Stomach (tissue), 9 donors: ENCODE measurements around the gene ERBB4. TPM values are rescaled to one million over a fixed set of nuclear protein-coding genes. Genes with fewer than 3 reads are reported as not detected.

Experiments used
- DNase-seq, 2 donors: peaks; one replicate each; pipeline versions ENCODE4 v3.0.0 to v3.0.0-alpha.2; 2013 to 2019
- H3K27ac ChIP-seq, 5 donors: fragments of 200-600 bp in 4 of 5; sonication (generic) in 4 of 5; one replicate each; pipeline ENCODE4 v1.5.1; 2013 to 2019; ENCODE audit warnings: mild to moderate bottlenecking in 1 of 5, moderate library complexity in 1 of 5
- H3K27me3 ChIP-seq, 3 donors: fragments of 200-600 bp; sonication (generic); one replicate each; pipeline ENCODE4 v1.5.1; 2017 to 2019; ENCODE audit warnings: mixed run types in 1 of 3
- H3K36me3 ChIP-seq, 4 donors: fragments of 200-600 bp; sonication (generic); 1 replicate in 3 of 4; 2 replicates in 1 of 4; pipeline ENCODE4 v1.5.1; 2016 to 2019
- H3K4me1 ChIP-seq, 4 donors: fragments of 200-600 bp; sonication (generic); one replicate each; pipeline ENCODE4 v1.5.1; 2016 to 2019
- H3K4me3 ChIP-seq, 4 donors: fragments of 200-600 bp; sonication (generic) in 3 of 4; one replicate each; pipeline ENCODE4 v1.5.1; 2016 to 2019; ENCODE audit warnings: mild to moderate bottlenecking in 1 of 4
- H3K9me3 ChIP-seq, 4 donors: fragments of 200-600 bp; sonication (generic); one replicate each; pipeline ENCODE4 v1.5.1; 2016 to 2019
- EP300 ChIP-seq: sonication (generic); formaldehyde crosslinking; IDR thresholded peaks from one replicate; pipeline ENCODE4 v1.6.1; 2017; ENCODE audit warnings: antibody characterized with exemption
- POLR2A ChIP-seq, 4 donors: fragments of 450-650 bp; IDR thresholded peaks; one replicate each; pipeline ENCODE4 v1.6.1; 2016; ENCODE audit warnings: antibody characterized with exemption in 4 of 4, control low read depth in 2 of 4, mild to moderate bottlenecking in 1 of 4, moderate library complexity in 1 of 4
- POLR2AphosphoS5 ChIP-seq, 3 donors: sonication (generic); formaldehyde crosslinking; IDR thresholded peaks; one replicate each; pipeline ENCODE4 v1.6.1; 2016; ENCODE audit warnings: antibody characterized with exemption in 3 of 3
- WGBS, 5 donors: extraction: QIAGEN DNeasy Blood & Tissue Kit in 3 of 5; methylation state at CpG; one replicate each; pipeline versions ENCODE4 v1.1.5 to v1.1.7; 2013 to 2018; 5-methylcytosine and 5-hydroxymethylcytosine counted together
- intact Hi-C: fragments of 100-400 bp; cut with DNase I; formaldehyde crosslinking; loops from one replicate; pipeline ENCODE4 v1.15.1; 2023; ENCODE audit warnings: low total_unique reads
- polyA plus RNA-seq, 3 donors: library from polyadenylated mRNA; stranded (reverse); fragments of 200-250 nt; gene quantifications; one replicate each; pipeline ENCODE4 v1.2.3, GENCODE V29; 2013
- total RNA-seq, 5 donors: library from RNA; depleted of rRNA; stranded (reverse); fragments of >200 nt; gene quantifications; one replicate each; pipeline versions ENCODE4 v1.1.0 to v1.2.3, GENCODE V29; 2014 to 2016
- TF ChIP-seq, protein P1 (sequence below), 7 experiments: fragments of 450-650 bp in 4 of 7; fragments of 200-600 bp in 3 of 7; sonication (generic) in 3 of 7; IDR thresholded peaks; one replicate each; pipeline ENCODE4 v1.5.1; 2016 to 2019; ENCODE audit warnings: antibody characterized with exemption in 7 of 7, control low read depth in 2 of 7, mild to moderate bottlenecking in 1 of 7
- donor health status: healthy with polysubstance abuse.
- donor health status: Bipolar disorder and iron deficiency.
- donor health status: healthy.

ERBB4 gene
- total and polyA plus RNA-seq, 8 donors: 0.12 to 2.5 (median 0.45) TPM; not detected in 1

GRCh38 chr2:212173331-212173730, 365.3 kb downstream of the ERBB4 start:
- no peak for DNase-seq
- H3K4me1 ChIP-seq: no peaks in the 10 kb centered on the region
- H3K36me3 ChIP-seq: no peaks in the 10 kb centered on the region
- intact Hi-C loops: no loop called here
- H3K27ac ChIP-seq: no peak overlapping the region
- TF ChIP-seq POLR2AphosphoS5 (IDR thresholded peaks at IDR 0.05) (no peak), EP300 (no peak), POLR2A (IDR thresholded peaks at IDR 0.05) (no peak)
- TF ChIP-seq, protein P1, sequence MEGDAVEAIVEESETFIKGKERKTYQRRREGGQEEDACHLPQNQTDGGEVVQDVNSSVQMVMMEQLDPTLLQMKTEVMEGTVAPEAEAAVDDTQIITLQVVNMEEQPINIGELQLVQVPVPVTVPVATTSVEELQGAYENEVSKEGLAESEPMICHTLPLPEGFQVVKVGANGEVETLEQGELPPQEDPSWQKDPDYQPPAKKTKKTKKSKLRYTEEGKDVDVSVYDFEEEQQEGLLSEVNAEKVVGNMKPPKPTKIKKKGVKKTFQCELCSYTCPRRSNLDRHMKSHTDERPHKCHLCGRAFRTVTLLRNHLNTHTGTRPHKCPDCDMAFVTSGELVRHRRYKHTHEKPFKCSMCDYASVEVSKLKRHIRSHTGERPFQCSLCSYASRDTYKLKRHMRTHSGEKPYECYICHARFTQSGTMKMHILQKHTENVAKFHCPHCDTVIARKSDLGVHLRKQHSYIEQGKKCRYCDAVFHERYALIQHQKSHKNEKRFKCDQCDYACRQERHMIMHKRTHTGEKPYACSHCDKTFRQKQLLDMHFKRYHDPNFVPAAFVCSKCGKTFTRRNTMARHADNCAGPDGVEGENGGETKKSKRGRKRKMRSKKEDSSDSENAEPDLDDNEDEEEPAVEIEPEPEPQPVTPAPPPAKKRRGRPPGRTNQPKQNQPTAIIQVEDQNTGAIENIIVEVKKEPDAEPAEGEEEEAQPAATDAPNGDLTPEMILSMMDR (IDR thresholded peaks at IDR 0.05): no peak
- 37 to 60% (median 44%) methylated on average over 1 of the region's 1 CpG for WGBS, 5 donors
- no peaks in the 10 kb centered on the region for H3K27me3 ChIP-seq
- H3K4me3 ChIP-seq: no peak overlapping the region
- peaks cover 0 to 16% (median 5%) of the 10 kb centered on the region in 4 donors for H3K9me3 ChIP-seq

GRCh38 chr2:212170382-212170781, 368.2 kb downstream of the ERBB4 start:
- no peak for DNase-seq
- Histone ChIP-seq H3K4me1 (no peaks in the 10 kb centered on the region), H3K27ac (no peak overlapping the region), H3K9me3 (peaks cover 0 to 16% (median 5%) of the 10 kb centered on the region in 4 donors), H3K36me3 (no peaks in the 10 kb centered on the region), H3K4me3 (no peak overlapping the region), H3K27me3 (no peaks in the 10 kb centered on the region)
- TF ChIP-seq EP300 (no peak), POLR2A (IDR thresholded peaks at IDR 0.05) (no peak), POLR2AphosphoS5 (IDR thresholded peaks at IDR 0.05) (no peak)
- TF ChIP-seq, protein P1 (IDR thresholded peaks at IDR 0.05): no peak
- WGBS, 5 donors: 42 to 79% (median 62%) methylated on average over 2 of the region's 2 CpGs
- intact Hi-C loops: no loop called here

GRCh38 chr2:212158081-212158480, 380.5 kb downstream of the ERBB4 start:
- no peaks in the 10 kb centered on the region for H3K4me1 ChIP-seq

GRCh38 chr2:212157012-212157411, 381.6 kb downstream of the ERBB4 start:
- WGBS, 5 donors: 17 to 44% (median 44%) methylated on average over 1 of the region's 1 CpG
- Histone ChIP-seq H3K27me3 (no peaks in the 10 kb centered on the region), H3K4me3 (no peak overlapping the region), H3K36me3 (no peaks in the 10 kb centered on the region), H3K27ac (no peak overlapping the region), H3K4me1 (no peaks in the 10 kb centered on the region), H3K9me3 (no peaks in the 10 kb centered on the region)
- no peak for DNase-seq
- intact Hi-C loops: no loop called here
- no peak for TF ChIP-seq EP300
- no peak for TF ChIP-seq POLR2A (IDR thresholded peaks at IDR 0.05)
- TF ChIP-seq POLR2AphosphoS5 (IDR thresholded peaks at IDR 0.05): no peak

More at GRCh38 chr2:212158081-212158480, 380.5 kb downstream of the ERBB4 start:
- intact Hi-C loops: no loop called here
- WGBS, 5 donors: 68 to 87% (median 85%) methylated on average over 1 of the region's 1 CpG
- Histone ChIP-seq H3K36me3 (no peaks in the 10 kb centered on the region), H3K27me3 (no peaks in the 10 kb centered on the region), H3K27ac (no peak overlapping the region), H3K9me3 (no peaks in the 10 kb centered on the region), H3K4me3 (no peak overlapping the region)
- TF ChIP-seq, protein P1 (IDR thresholded peaks at IDR 0.05): no peak
- TF ChIP-seq POLR2AphosphoS5 (IDR thresholded peaks at IDR 0.05) (no peak), EP300 (no peak), POLR2A (IDR thresholded peaks at IDR 0.05) (no peak)
- no peak for DNase-seq

DNA sequence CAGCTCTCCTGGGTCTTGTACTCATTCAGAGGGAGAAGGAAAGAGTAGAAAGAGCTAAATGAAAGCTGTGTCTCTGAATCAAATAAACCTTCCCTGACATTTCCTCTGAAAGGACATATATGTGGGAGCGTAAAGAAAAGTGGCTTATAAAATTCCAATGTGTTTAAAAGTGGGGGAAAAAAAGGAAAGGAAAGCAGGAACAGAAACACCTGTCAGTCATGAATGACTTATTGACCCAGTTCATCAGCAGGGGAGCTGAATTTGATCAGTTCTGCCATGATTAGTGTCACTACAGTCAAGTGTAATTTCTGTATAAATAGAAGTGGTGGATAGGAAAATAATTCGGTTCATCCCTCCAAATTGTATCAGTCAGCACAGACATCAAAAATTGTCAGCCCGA, 382.5 kb downstream of the ERBB4 start:
- DNase-seq: no peak
- H3K27me3 ChIP-seq: no peaks in the 10 kb centered on the region
- H3K36me3 ChIP-seq: no peaks in the 10 kb centered on the region
- H3K4me3 ChIP-seq: no peak overlapping the region
- no peak for TF ChIP-seq EP300
- TF ChIP-seq, protein P1 (IDR thresholded peaks at IDR 0.05): no peak
- H3K9me3 ChIP-seq: no peaks in the 10 kb centered on the region
- H3K4me1 ChIP-seq: no peaks in the 10 kb centered on the region
- WGBS, 5 donors: 88 to 93% (median 90%) methylated on average over 3 of the region's 3 CpGs
- no peak overlapping the region for H3K27ac ChIP-seq
- intact Hi-C loops: no loop called here
